ENCODE measurements around the gene DLG5. TPM values are rescaled to one million over a fixed set of nuclear protein-coding genes. Genes with fewer than 3 reads are reported as not detected.

DLG5 gene
- total and polyA plus RNA-seq, 4 donors = 6.6 to 33.2 (median 15.8) TPM

GRCh38 chr10:77817541-77817940 is 109.0 kb downstream of the DLG5 start:
- no peak overlapping the region for H3K9ac ChIP-seq (ENCODE audit: insufficient read depth in 1 of 2, low read length in 2 of 2)

DNA sequence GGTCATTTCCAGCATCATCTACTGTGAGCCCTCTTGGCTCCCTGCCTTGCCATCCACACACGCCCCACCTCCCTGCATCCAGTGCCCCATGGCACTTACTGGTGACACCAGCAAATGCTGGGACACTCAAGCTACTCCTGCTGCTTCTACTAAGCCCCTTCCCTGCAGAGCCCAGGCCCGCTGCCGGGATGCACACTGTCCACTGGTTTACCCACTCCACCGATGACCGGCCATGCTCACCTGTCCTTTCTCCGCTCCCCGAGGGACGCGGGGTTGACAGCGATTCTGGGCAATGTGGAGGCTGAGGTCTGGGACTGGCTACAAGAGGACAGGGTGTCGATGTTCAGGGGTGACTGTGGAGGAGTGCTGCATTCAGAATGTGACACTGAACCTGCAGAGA is 110.2 kb downstream of the DLG5 start:
- H3K9me3 ChIP-seq (ENCODE audit: control insufficient read depth in 4 of 4, insufficient read depth in 3 of 4, low read length in 3 of 4) = no peaks in the 10 kb centered on the region
- TF ChIP-seq, protein P1, sequence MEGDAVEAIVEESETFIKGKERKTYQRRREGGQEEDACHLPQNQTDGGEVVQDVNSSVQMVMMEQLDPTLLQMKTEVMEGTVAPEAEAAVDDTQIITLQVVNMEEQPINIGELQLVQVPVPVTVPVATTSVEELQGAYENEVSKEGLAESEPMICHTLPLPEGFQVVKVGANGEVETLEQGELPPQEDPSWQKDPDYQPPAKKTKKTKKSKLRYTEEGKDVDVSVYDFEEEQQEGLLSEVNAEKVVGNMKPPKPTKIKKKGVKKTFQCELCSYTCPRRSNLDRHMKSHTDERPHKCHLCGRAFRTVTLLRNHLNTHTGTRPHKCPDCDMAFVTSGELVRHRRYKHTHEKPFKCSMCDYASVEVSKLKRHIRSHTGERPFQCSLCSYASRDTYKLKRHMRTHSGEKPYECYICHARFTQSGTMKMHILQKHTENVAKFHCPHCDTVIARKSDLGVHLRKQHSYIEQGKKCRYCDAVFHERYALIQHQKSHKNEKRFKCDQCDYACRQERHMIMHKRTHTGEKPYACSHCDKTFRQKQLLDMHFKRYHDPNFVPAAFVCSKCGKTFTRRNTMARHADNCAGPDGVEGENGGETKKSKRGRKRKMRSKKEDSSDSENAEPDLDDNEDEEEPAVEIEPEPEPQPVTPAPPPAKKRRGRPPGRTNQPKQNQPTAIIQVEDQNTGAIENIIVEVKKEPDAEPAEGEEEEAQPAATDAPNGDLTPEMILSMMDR (IDR thresholded peaks at IDR 0.05; ENCODE audit: control extremely low read depth, extremely low read depth) = no peak
- no peaks in the 10 kb centered on the region for H3K4me1 ChIP-seq (ENCODE audit: control insufficient read depth in 5 of 5, insufficient read depth in 5 of 5, low read length in 5 of 5)
- H3K27me3 ChIP-seq (ENCODE audit: control insufficient read depth in 3 of 3, insufficient read depth in 3 of 3, low read length in 2 of 3) = no peaks in the 10 kb centered on the region
- no peak overlapping the region for H3K9ac ChIP-seq (ENCODE audit: insufficient read depth in 1 of 2, low read length in 2 of 2)
- no peak overlapping the region for H3K27ac ChIP-seq (ENCODE audit: low read depth in 1 of 2, low read length in 1 of 2)
- H3K36me3 ChIP-seq (ENCODE audit: control insufficient read depth in 4 of 4, insufficient read depth in 4 of 4, low read length in 4 of 4) = peaks cover 11 to 67% (median 39%) of the 10 kb centered on the region in 4 donors
- DNase-seq (no peak), ATAC-seq (ENCODE audit: insufficient read depth, low FRiP score) (no peak)
- H3K4me3 ChIP-seq = no peak overlapping the region
- 96 to 98% methylated on average over 11 of the region's 11 CpGs for WGBS, 2 donors

More at GRCh38 chr10:77817541-77817940, 109.0 kb downstream of the DLG5 start:
- no peak for DNase-seq
- no peaks in the 10 kb centered on the region for H3K9me3 ChIP-seq (ENCODE audit: control insufficient read depth in 4 of 4, insufficient read depth in 3 of 4, low read length in 3 of 4)
- peaks cover 11 to 63% (median 42%) of the 10 kb centered on the region in 4 donors for H3K36me3 ChIP-seq (ENCODE audit: control insufficient read depth in 4 of 4, insufficient read depth in 4 of 4, low read length in 4 of 4)
- no peak for ATAC-seq (ENCODE audit: insufficient read depth, low FRiP score)
- H3K4me1 ChIP-seq (ENCODE audit: control insufficient read depth in 5 of 5, insufficient read depth in 5 of 5, low read length in 5 of 5) = no peaks in the 10 kb centered on the region
- TF ChIP-seq, protein P1 (IDR thresholded peaks at IDR 0.05; ENCODE audit: control extremely low read depth, extremely low read depth) = no peak
- no peak overlapping the region for H3K4me3 ChIP-seq
- WGBS, 2 donors = 95 to 96% methylated on average over 11 of the region's 11 CpGs
- H3K27me3 ChIP-seq (ENCODE audit: control insufficient read depth in 3 of 3, insufficient read depth in 3 of 3, low read length in 2 of 3) = no peaks in the 10 kb centered on the region
- H3K27ac ChIP-seq (ENCODE audit: low read depth in 1 of 2, low read length in 1 of 2) = no peak overlapping the region

GRCh38 chr10:77812741-77813140 is 113.8 kb downstream of the DLG5 start:
- no peak for ATAC-seq (ENCODE audit: insufficient read depth, low FRiP score)
- DNase-seq = no peak

More at GRCh38 chr10:77812741-77813140, 113.8 kb downstream of the DLG5 start:
- Histone ChIP-seq H3K9ac (ENCODE audit: insufficient read depth in 1 of 2, low read length in 2 of 2) (no peak overlapping the region), H3K4me1 (ENCODE audit: control insufficient read depth in 5 of 5, insufficient read depth in 5 of 5, low read length in 5 of 5) (no peaks in the 10 kb centered on the region), H3K4me3 (no peak overlapping the region), H3K36me3 (ENCODE audit: control insufficient read depth in 4 of 4, insufficient read depth in 4 of 4, low read length in 4 of 4) (peaks cover 11 to 63% (median 32%) of the 10 kb centered on the region in 4 donors), H3K9me3 (ENCODE audit: control insufficient read depth in 4 of 4, insufficient read depth in 3 of 4, low read length in 3 of 4) (no peaks in the 10 kb centered on the region), H3K27me3 (ENCODE audit: control insufficient read depth in 3 of 3, insufficient read depth in 3 of 3, low read length in 2 of 3) (no peaks in the 10 kb centered on the region), H3K27ac (ENCODE audit: low read depth in 1 of 2, low read length in 1 of 2) (no peak overlapping the region)
- TF ChIP-seq, protein P1 (IDR thresholded peaks at IDR 0.05; ENCODE audit: control extremely low read depth, extremely low read depth) = no peak
- 90 to 98% methylated on average over 6 of the region's 6 CpGs for WGBS, 2 donors
